GM18505 (cell line): Measurements from ENCODE around the gene CACNA1H.

ENCODE experiments used
- ATAC-seq: cut with Tn5 transposase; IDR thresholded peaks from one replicate; pipeline ENCODE4 v1.9.1; 2021; ENCODE audit not compliant: unreplicated experiment
- POLR2A ChIP-seq: IDR thresholded peaks from 4 replicates; pipeline ENCODE4 v1.6.1; 2011; ENCODE audit warnings: borderline replicate concordance; ENCODE audit not compliant: insufficient read depth, insufficient read length; ENCODE audit errors: extremely low read depth

Gene CACNA1H

GRCh38 chr16:1256874-1257322 is 104.0 kb downstream of the CACNA1H start:
- no peak for ATAC-seq
- no peak for TF ChIP-seq POLR2A

- no peak for ATAC-seq
- no peak for TF ChIP-seq POLR2A
Measured at GRCh38 chr16:1257561-1258224, 104.8 kb downstream of the CACNA1H start.

- TF ChIP-seq POLR2A: no peak
- ATAC-seq: no peak
Measured at GRCh38 chr16:1258225-1258600, 105.3 kb downstream of the CACNA1H start.

GRCh38 chr16:1258906-1259759 is 106.2 kb downstream of the CACNA1H start:
- ATAC-seq: no peak
- no peak for TF ChIP-seq POLR2A

- no peak for ATAC-seq
- TF ChIP-seq POLR2A: no peak
Measured at GRCh38 chr16:1259760-1260068, 106.8 kb downstream of the CACNA1H start.

GRCh38 chr16:1260101-1260680 is 107.3 kb downstream of the CACNA1H start:
- no peak for ATAC-seq
- no peak for TF ChIP-seq POLR2A

GRCh38 chr16:1261131-1261892 is 108.4 kb downstream of the CACNA1H start:
- no peak for ATAC-seq

GRCh38 chr16:1262210-1262845 is 109.4 kb downstream of the CACNA1H start:
- no peak for ATAC-seq
- no peak for TF ChIP-seq POLR2A

More at GRCh38 chr16:1261131-1261892, 108.4 kb downstream of the CACNA1H start:
- no peak for TF ChIP-seq POLR2A

- TF ChIP-seq POLR2A: no peak
- ATAC-seq: no peak
Measured at GRCh38 chr16:1262846-1263221, 109.9 kb downstream of the CACNA1H start.

GRCh38 chr16:1263591-1264344 is 110.9 kb downstream of the CACNA1H start:
- TF ChIP-seq POLR2A: no peak
- ATAC-seq: no peak

GRCh38 chr16:1264345-1265089 is 111.6 kb downstream of the CACNA1H start:
- TF ChIP-seq POLR2A: no peak
- no peak for ATAC-seq
